AG10803 (cell line): ENCODE data around the gene CNR2.
"Not testable (repeated sequence)": the region's sequence is repeated elsewhere in the genome, so short reads cannot be mapped to it uniquely, and the experiment has no call there.

Source experiments
- DNase-seq: peaks from one replicate; pipeline ENCODE4 v3.0.0; 2010; ENCODE audit warnings: low read depth
- H3K4me3 ChIP-seq: 2 replicates; pipeline ENCODE4 v1.5.1; 2011; ENCODE audit warnings: mild to moderate bottlenecking, low read length, control low read depth
- TF ChIP-seq, protein P1 (sequence below): conservative IDR thresholded peaks from 2 replicates; pipeline ENCODE4 v1.5.1; 2011; ENCODE audit warnings: mild to moderate bottlenecking, low read length, control low read depth, inconsistent platforms

The CNR2 gene

DNA sequence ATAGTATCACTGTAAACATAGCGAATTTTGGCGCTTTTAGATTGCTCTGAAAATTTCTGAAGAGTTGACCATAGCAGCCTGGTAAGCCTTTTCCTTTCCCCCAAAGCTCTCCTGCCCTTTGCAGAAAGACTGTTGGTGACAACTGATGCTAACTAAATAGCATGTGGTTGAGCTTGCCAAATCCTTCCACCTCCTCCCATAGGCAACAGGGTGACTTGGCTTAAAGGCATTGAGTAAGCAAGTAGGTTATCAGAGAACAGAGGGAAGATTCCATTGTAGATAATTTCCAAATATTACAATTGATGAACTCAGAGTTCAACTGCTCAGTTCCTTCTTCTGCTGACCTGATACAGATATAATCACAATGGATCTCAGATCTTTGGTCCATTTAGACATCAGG lies 68.0 kb downstream of the CNR2 start:
- TF ChIP-seq, protein P1, sequence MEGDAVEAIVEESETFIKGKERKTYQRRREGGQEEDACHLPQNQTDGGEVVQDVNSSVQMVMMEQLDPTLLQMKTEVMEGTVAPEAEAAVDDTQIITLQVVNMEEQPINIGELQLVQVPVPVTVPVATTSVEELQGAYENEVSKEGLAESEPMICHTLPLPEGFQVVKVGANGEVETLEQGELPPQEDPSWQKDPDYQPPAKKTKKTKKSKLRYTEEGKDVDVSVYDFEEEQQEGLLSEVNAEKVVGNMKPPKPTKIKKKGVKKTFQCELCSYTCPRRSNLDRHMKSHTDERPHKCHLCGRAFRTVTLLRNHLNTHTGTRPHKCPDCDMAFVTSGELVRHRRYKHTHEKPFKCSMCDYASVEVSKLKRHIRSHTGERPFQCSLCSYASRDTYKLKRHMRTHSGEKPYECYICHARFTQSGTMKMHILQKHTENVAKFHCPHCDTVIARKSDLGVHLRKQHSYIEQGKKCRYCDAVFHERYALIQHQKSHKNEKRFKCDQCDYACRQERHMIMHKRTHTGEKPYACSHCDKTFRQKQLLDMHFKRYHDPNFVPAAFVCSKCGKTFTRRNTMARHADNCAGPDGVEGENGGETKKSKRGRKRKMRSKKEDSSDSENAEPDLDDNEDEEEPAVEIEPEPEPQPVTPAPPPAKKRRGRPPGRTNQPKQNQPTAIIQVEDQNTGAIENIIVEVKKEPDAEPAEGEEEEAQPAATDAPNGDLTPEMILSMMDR, result no peak
- DNase-seq, result no peak
- H3K4me3 ChIP-seq, result no peak overlapping the region

GRCh38 chr1:23843644-23844043 lies 69.5 kb downstream of the CNR2 start:
- no peak for DNase-seq
- TF ChIP-seq, protein P1, result no peak
- H3K4me3 ChIP-seq, result no peak overlapping the region

DNA sequence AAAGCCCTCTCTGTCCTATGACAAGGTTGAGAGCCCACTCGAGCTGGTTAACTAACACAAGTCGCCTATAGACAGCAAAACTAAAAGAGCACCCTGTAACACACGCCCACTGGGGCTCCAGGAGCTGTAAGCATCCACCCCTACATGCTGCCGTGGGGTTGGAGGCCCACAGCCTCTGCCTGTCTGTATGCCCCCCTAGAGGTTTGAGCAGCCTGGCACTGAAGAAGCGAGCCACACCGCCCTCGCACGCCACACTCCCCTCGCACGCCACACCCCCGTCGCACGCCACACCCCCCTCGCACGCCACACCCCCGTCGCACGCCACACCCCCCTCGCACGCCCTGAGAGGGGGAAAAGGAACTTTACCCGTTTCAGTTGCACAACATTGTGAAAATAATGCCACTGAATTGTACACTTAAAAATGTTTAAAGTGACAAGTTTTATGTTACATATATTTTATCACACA lies 74.7 kb downstream of the CNR2 start:
- peak; percentile 37 for DNase-seq
- H3K4me3 ChIP-seq, result peak overlapping the region; percentile 49
- TF ChIP-seq, protein P1, result no peak

- no peak for DNase-seq
- TF ChIP-seq, protein P1, result no peak
- H3K4me3 ChIP-seq, result no peak overlapping the region
These were observed 75.3 kb downstream of the CNR2 start for GRCh38 chr1:23837908-23838307.

DNA sequence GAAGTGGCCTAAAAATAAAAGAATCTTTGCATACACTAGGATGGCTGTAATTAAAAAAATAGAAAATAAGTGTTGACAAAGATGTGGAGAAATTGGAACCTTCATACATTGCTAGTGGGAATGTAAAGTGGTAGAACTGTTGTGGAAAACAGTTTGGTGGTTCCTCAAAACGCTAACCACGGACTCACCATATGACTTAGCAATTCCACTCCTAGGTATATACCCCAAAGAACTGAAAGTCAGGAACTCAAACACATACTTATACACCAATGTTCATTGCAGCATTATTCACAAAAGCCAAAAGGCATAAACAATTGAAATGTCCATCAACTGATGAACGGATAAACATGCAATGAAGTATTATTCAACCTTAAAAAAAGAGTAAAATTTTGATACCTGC lies 77.1 kb downstream of the CNR2 start:
- TF ChIP-seq, protein P1, result no peak
- no peak for DNase-seq
- no peak overlapping the region for H3K4me3 ChIP-seq

DNA sequence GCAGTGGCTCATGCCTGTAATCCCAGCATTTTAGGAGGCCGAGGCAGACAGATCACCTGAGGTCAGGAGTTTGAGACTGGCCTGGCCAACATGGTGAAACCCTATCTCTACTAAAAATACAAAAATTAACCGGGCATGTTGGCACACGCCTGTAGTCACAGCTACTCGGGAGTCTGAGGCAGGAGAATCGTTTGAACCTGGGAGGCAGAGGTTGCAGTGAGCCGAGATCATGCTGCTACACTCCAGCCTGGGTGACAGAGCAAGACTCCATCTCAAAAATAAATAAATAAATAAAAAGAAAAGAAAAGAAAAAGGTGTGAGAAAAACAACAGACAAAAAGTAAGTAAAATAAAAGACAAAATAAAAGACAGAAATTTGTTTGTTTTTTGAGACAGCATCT lies 79.0 kb downstream of the CNR2 start:
- not testable (repeated sequence) for DNase-seq, H3K4me3 ChIP-seq

GRCh38 chr1:23827717-23828116 lies 85.4 kb downstream of the CNR2 start:
- no peak overlapping the region for H3K4me3 ChIP-seq
- TF ChIP-seq, protein P1, result no peak
- DNase-seq, result no peak

DNA sequence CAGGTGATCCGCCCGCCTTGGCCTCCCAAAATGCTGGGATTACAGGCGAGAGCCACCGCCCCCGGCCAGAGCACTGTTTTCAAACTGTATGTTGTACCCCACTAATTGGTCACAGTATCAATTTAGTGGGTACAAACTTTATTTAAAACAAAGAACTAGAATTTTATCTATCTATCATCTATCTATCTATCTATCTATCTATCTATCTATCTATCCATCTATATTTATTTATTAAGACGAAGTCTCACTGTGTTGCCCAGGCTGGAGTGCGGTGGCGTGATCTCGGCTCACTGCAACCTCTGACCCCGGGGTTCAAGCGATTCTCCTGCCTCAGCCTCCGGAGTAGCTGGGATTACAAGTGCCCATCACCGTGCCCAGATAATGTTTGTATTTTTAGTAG lies 86.6 kb downstream of the CNR2 start:
- H3K4me3 ChIP-seq, DNase-seq: not testable (repeated sequence)
